Peyer's patch (tissue), 4 donors: Measurements from ENCODE around the gene HTT. TPM values are rescaled to one million over a fixed set of nuclear protein-coding genes. Genes with fewer than 3 reads are reported as not detected.
A peak's percentile ranks its signal among the peaks of the same experiment; 100 is the strongest.

Experiments
- DNase-seq, 3 donors: peaks; one replicate each; pipeline ENCODE4 v3.0.0-alpha.2; 2017 to 2019
- H3K27ac ChIP-seq, 4 donors: fragments of 200-600 bp; sonication (generic); one replicate each; pipeline ENCODE4 v1.5.1; 2016 to 2019
- H3K27me3 ChIP-seq, 2 donors: fragments of 200-600 bp; sonication (generic); one replicate each; pipeline ENCODE4 v1.5.1; 2019
- H3K36me3 ChIP-seq, 3 donors: fragments of 200-600 bp; sonication (generic); one replicate each; pipeline ENCODE4 v1.5.1; 2016 to 2019
- H3K4me1 ChIP-seq, 4 donors: fragments of 200-600 bp; sonication (generic); one replicate each; pipeline ENCODE4 v1.5.1; 2016 to 2019
- H3K4me3 ChIP-seq, 4 donors: fragments of 200-600 bp; sonication (generic); 1 replicate in 3 of 4; 2 replicates in 1 of 4; pipeline ENCODE4 v1.5.1; 2016 to 2019; ENCODE audit warnings: mild to moderate bottlenecking in 1 of 4
- H3K9me3 ChIP-seq, 4 donors: fragments of 200-600 bp; sonication (generic); one replicate each; pipeline ENCODE4 v1.5.1; 2016 to 2019; ENCODE audit warnings: mild to moderate bottlenecking in 1 of 4
- CTCF ChIP-seq, 6 experiments: fragments of 450-650 bp in 4 of 6; fragments of 200-600 bp in 2 of 6; sonication (generic) in 1 of 6; IDR thresholded peaks; one replicate each; pipeline ENCODE4 v1.5.1; 2017 to 2019; ENCODE audit warnings: antibody characterized with exemption in 6 of 6, mild to moderate bottlenecking in 3 of 6, moderate library complexity in 1 of 6
- POLR2A ChIP-seq, 2 donors: fragments of 450-650 bp; IDR thresholded peaks; one replicate each; pipeline ENCODE4 v1.5.1; 2017; ENCODE audit warnings: antibody characterized with exemption in 2 of 2, mild to moderate bottlenecking in 2 of 2, moderate library complexity in 2 of 2
- total RNA-seq, 4 donors: library from RNA; depleted of rRNA; stranded (reverse); fragments of >200 nt; gene quantifications; one replicate each; pipeline ENCODE4 v1.1.0, GENCODE V29; 2016

HTT gene
- total RNA-seq, 4 donors from 2014 or later = 62.3 to 133 (median 113) TPM

- peak in 1 of 3 donors; percentile 24 for DNase-seq
- Histone ChIP-seq H3K4me3 (no peak overlapping the region), H3K27me3 (no peaks in the 10 kb centered on the region), H3K27ac (no peak overlapping the region), H3K4me1 (no peaks in the 10 kb centered on the region), H3K36me3 (no peaks in the 10 kb centered on the region), H3K9me3 (no peaks in the 10 kb centered on the region)
- TF ChIP-seq CTCF (IDR thresholded peaks at IDR 0.05) (no peak), POLR2A (IDR thresholded peaks at IDR 0.05) (no peak)
Measured at GRCh38 chr4:3263053-3263875, 188.8 kb downstream of the HTT start.

GRCh38 chr4:3263876-3264193, 189.4 kb downstream of the HTT start:
- Histone ChIP-seq H3K27ac (no peak overlapping the region), H3K9me3 (no peaks in the 10 kb centered on the region), H3K36me3 (no peaks in the 10 kb centered on the region), H3K4me1 (no peaks in the 10 kb centered on the region), H3K27me3 (no peaks in the 10 kb centered on the region), H3K4me3 (no peak overlapping the region)
- TF ChIP-seq POLR2A (IDR thresholded peaks at IDR 0.05) = no peak
- no peak for TF ChIP-seq CTCF (IDR thresholded peaks at IDR 0.05)
- DNase-seq = peak in 1 of 3 donors; percentile 14

GRCh38 chr4:3266076-3266475, 191.6 kb downstream of the HTT start:
- no peaks in the 10 kb centered on the region for H3K4me1 ChIP-seq
- no peak for TF ChIP-seq POLR2A (IDR thresholded peaks at IDR 0.05)
- no peak for TF ChIP-seq CTCF (IDR thresholded peaks at IDR 0.05)
- peak in 2 of 3 donors; percentile 14 to 27 for DNase-seq
- H3K4me3 ChIP-seq = no peak overlapping the region
- no peaks in the 10 kb centered on the region for H3K27me3 ChIP-seq
- no peaks in the 10 kb centered on the region for H3K36me3 ChIP-seq
- H3K9me3 ChIP-seq = no peaks in the 10 kb centered on the region
- H3K27ac ChIP-seq = no peak overlapping the region

- Histone ChIP-seq H3K27ac (no peak overlapping the region), H3K9me3 (no peaks in the 10 kb centered on the region), H3K4me3 (no peak overlapping the region), H3K36me3 (no peaks in the 10 kb centered on the region), H3K27me3 (no peaks in the 10 kb centered on the region), H3K4me1 (no peaks in the 10 kb centered on the region)
- TF ChIP-seq POLR2A (IDR thresholded peaks at IDR 0.05) (no peak), CTCF (IDR thresholded peaks at IDR 0.05) (no peak)
- DNase-seq = peak in 1 of 3 donors; percentile 40
Measured at GRCh38 chr4:3267576-3268394, 193.3 kb downstream of the HTT start.

- Histone ChIP-seq H3K4me3 (no peak overlapping the region), H3K4me1 (no peaks in the 10 kb centered on the region), H3K27ac (no peak overlapping the region), H3K27me3 (no peaks in the 10 kb centered on the region), H3K9me3 (no peaks in the 10 kb centered on the region), H3K36me3 (no peaks in the 10 kb centered on the region)
- TF ChIP-seq POLR2A (IDR thresholded peaks at IDR 0.05) (no peak), CTCF (IDR thresholded peaks at IDR 0.05) (no peak)
- DNase-seq = peak in 1 of 3 donors; percentile 36
Measured at GRCh38 chr4:3268395-3269104, 194.1 kb downstream of the HTT start.
